Measurements from ENCODE around the gene SETBP1. TPM values are rescaled to one million over a fixed set of nuclear protein-coding genes. Genes with fewer than 3 reads are reported as not detected.

Gene SETBP1
- total and polyA plus RNA-seq, 2 of the 4 experiments (the other 2 are of a cell fraction) = 0.19 to 0.36 TPM

DNA sequence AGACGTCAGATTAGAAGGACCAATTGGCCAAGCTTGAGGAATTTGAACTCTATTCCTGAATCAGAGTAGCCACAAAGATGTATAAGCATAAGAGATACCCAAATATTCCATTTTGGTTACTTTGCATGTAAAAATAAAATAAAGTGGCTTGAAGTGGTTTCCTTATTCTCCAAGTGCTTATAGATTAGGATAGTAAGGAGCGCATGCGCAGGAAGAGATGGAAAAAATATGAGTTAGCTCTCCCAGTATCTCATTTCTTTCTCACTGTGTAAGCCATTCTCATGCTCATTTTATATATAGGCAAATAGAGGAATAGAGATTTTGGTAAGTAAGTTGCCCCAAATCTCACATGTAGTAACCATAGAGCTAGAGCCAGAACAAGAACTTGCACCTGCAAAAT is 241.3 kb downstream of the SETBP1 start:
- ChIA-PET POLR2A (ENCODE audit: unreplicated experiment) (no interaction called here), CTCF (no interaction called here)
- ATAC-seq (ENCODE audit: low read depth) (no peak), DNase-seq (no peak)
- no peak overlapping the region for H3K18ac ChIP-seq (ENCODE audit: low read depth, low read length)
- no peak overlapping the region for H3K4me2 ChIP-seq (ENCODE audit: low read depth, low read length)
- H3K9me1 ChIP-seq (ENCODE audit: insufficient read depth, low read length) = no peaks in the 10 kb centered on the region
- no peak overlapping the region for H4K8ac ChIP-seq (ENCODE audit: low read depth in 2 of 2, low read length in 2 of 2)
- no peak overlapping the region for H2AFZ ChIP-seq (replicated peaks; ENCODE audit: low read length, poor library complexity)
- no peak overlapping the region for H3K14ac ChIP-seq (replicated peaks; ENCODE audit: low read depth, low read length)
- no peak overlapping the region for H2BK5ac ChIP-seq (ENCODE audit: low read depth, low read length, poor library complexity, severe bottlenecking)
- no peak overlapping the region for H3K56ac ChIP-seq (ENCODE audit: extremely low read depth, insufficient read depth, low read length)
- WGBS, 2 experiments (ENCODE audit: extremely low coverage in 2 of 2, insufficient read length in 1 of 2) = no CpG with 5 or more reads among the region's 3 CpGs
- in situ Hi-C loops (cut with MboI; ENCODE audit: low sequenced_read_pairs) = no loop called here
- BruUV-seq (replicated peaks) = no TSS peak
- H3K4me1 ChIP-seq (ENCODE audit: control insufficient read depth, insufficient read depth, low read length) = no peaks in the 10 kb centered on the region; the same call in 1 of the 2 replicates
- TF ChIP-seq CHD1 (IDR thresholded peaks at IDR 0.05; ENCODE audit: low read depth, low read length) (no peak), MAFK (IDR thresholded peaks at IDR 0.05; ENCODE audit: low read depth, low read length) (no peak), NFE2L2 (IDR thresholded peaks at IDR 0.05; ENCODE audit: low read depth, low read length) (no peak), POLR2A (IDR thresholded peaks at IDR 0.05; ENCODE audit: low read depth, low read length) (no peak), MAZ (IDR thresholded peaks at IDR 0.05; ENCODE audit: borderline replicate concordance, low read depth, low read length) (no peak), RAD21 (IDR thresholded peaks at IDR 0.05; ENCODE audit: low read length) (no peak)
- TF ChIP-seq, protein P1, sequence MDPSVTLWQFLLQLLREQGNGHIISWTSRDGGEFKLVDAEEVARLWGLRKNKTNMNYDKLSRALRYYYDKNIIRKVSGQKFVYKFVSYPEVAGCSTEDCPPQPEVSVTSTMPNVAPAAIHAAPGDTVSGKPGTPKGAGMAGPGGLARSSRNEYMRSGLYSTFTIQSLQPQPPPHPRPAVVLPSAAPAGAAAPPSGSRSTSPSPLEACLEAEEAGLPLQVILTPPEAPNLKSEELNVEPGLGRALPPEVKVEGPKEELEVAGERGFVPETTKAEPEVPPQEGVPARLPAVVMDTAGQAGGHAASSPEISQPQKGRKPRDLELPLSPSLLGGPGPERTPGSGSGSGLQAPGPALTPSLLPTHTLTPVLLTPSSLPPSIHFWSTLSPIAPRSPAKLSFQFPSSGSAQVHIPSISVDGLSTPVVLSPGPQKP (IDR thresholded peaks at IDR 0.05; ENCODE audit: borderline replicate concordance, low read depth, low read length) = no peak
- no peak overlapping the region for H2BK20ac ChIP-seq (ENCODE audit: low read depth, low read length)
- no peak overlapping the region for H2BK120ac ChIP-seq (ENCODE audit: low read depth, low read length)
- no peak overlapping the region for H3K9ac ChIP-seq (ENCODE audit: low read depth, low read length)
- no peak overlapping the region for H2AK9ac ChIP-seq (replicated peaks; ENCODE audit: low read depth, low read length, poor library complexity)
- dilution Hi-C loops (cut with HindIII; ENCODE audit: low sequenced_read_pairs, unreplicated experiment) = no loop called here
- no peak overlapping the region for H3K4me3 ChIP-seq (ENCODE audit: insufficient read depth, low read depth, low read length)
- H3K9me3 ChIP-seq (ENCODE audit: control insufficient read depth, insufficient read depth, low read length) = no peaks in the 10 kb centered on the region
- H2BK15ac ChIP-seq (ENCODE audit: low read depth, low read length) = no peak overlapping the region
- H3K23ac ChIP-seq (ENCODE audit: low read depth, low read length) = no peak overlapping the region
- no peak overlapping the region for H4K91ac ChIP-seq (ENCODE audit: insufficient read depth, low read depth, low read length)
- H3K36me3 ChIP-seq (ENCODE audit: control insufficient read depth, insufficient read depth, low read length) = no peaks in the 10 kb centered on the region
- H2AK5ac ChIP-seq (ENCODE audit: low read depth, low read length) = no peak overlapping the region
- H3K4ac ChIP-seq (ENCODE audit: low read depth, low read length) = no peak overlapping the region
- H3K27ac ChIP-seq (ENCODE audit: insufficient read depth, low read length) = no peak overlapping the region
- no peaks in the 10 kb centered on the region for H3K79me1 ChIP-seq (ENCODE audit: low read depth in 1 of 2, low read length in 2 of 2)
- no peaks in the 10 kb centered on the region for H3K27me3 ChIP-seq (ENCODE audit: control insufficient read depth, insufficient read depth, low read length)
- H4K5ac ChIP-seq (ENCODE audit: low read depth, low read length) = no peak overlapping the region
- intact Hi-C loops (cut with micrococcal nuclease) = no loop called here
- no peaks in the 10 kb centered on the region for H4K20me1 ChIP-seq (ENCODE audit: insufficient read depth, low read length)

Data from IMR-90 (cell line).